ENCODE data around the gene BOK. TPM values are rescaled to one million over a fixed set of nuclear protein-coding genes. Genes with fewer than 3 reads are reported as not detected.

BOK gene
- polyA plus RNA-seq, 1 donor from 2014 or later, result 2.3 TPM

GRCh38 chr2:241550616-241551580 is 7.6 kb upstream of the BOK start:
- Histone ChIP-seq H3F3A (ENCODE audit: insufficient read depth, low read length, poor library complexity, severe bottlenecking) (no peaks in the 10 kb centered on the region), H3K4me3 (ENCODE audit: low read length) (no peak overlapping the region), H3K79me2 (replicated peaks; ENCODE audit: insufficient read depth, low read length) (no peaks in the 10 kb centered on the region), H3K4me2 (ENCODE audit: low read length) (no peak overlapping the region), H3K9me3 (ENCODE audit: low read length) (peaks cover 2% of the 10 kb centered on the region), H3K36me3 (ENCODE audit: insufficient read depth, low read length) (no peaks in the 10 kb centered on the region), H3K9ac (ENCODE audit: low read length) (no peak overlapping the region), H3K9me2 (ENCODE audit: insufficient read depth, low read length) (no peaks in the 10 kb centered on the region), H3K27ac (ENCODE audit: low read length) (no peak overlapping the region), H3K27me3 (ENCODE audit: insufficient read depth, low read depth, low read length) (no peaks in the 10 kb centered on the region), H2AFZ (ENCODE audit: low read depth, low read length) (no peak overlapping the region), H4K20me1 (ENCODE audit: insufficient read depth) (no peaks in the 10 kb centered on the region)
- TF ChIP-seq EZH2 (IDR thresholded peaks at IDR 0.05; ENCODE audit: borderline replicate concordance, insufficient read depth, low read length, poor library complexity, severe bottlenecking) (no peak), EP300 (conservative IDR thresholded peaks at IDR 0.05; ENCODE audit: poor library complexity, severe bottlenecking) (no peak), MXI1 (conservative IDR thresholded peaks at IDR 0.05; ENCODE audit: poor library complexity, severe bottlenecking) (no peak), REST (IDR thresholded peaks at IDR 0.05; ENCODE audit: borderline replicate concordance) (no peak)

DNA sequence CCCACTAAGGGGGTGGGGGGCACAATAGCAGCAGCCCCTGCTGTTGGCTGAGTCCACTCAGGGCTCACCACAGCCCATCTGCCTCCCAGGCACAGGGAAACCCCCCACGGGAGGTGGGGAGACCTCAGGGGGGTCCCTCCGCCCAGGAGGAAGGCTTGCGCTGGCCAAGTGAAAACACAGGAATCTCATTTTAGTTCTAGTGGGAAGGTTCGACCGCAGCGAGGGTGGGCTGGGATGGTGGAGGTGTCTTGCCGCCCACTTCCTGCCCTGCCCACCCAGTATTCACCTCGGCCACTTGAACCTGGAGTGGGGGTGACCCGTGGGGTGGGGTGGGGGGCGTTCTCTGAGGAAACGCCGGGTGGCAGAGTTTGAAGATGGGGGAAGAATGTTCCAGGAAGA is 6.9 kb upstream of the BOK start:
- no peaks in the 10 kb centered on the region for H3K27me3 ChIP-seq (ENCODE audit: insufficient read depth, low read depth, low read length)
- no peaks in the 10 kb centered on the region for H3F3A ChIP-seq (ENCODE audit: insufficient read depth, low read length, poor library complexity, severe bottlenecking)
- H3K79me2 ChIP-seq (replicated peaks; ENCODE audit: insufficient read depth, low read length), result no peaks in the 10 kb centered on the region
- H3K4me3 ChIP-seq (ENCODE audit: low read length), result no peak overlapping the region
- no peaks in the 10 kb centered on the region for H4K20me1 ChIP-seq (ENCODE audit: insufficient read depth)
- no peak for TF ChIP-seq TAF1 (IDR thresholded peaks at IDR 0.05; ENCODE audit: low read depth)
- no peak for TF ChIP-seq MXI1 (conservative IDR thresholded peaks at IDR 0.05; ENCODE audit: poor library complexity, severe bottlenecking)
- no peak for TF ChIP-seq EZH2 (IDR thresholded peaks at IDR 0.05; ENCODE audit: borderline replicate concordance, insufficient read depth, low read length, poor library complexity, severe bottlenecking)
- TF ChIP-seq POLR2AphosphoS5 (IDR thresholded peaks at IDR 0.05), result no peak
- TF ChIP-seq SMC3 (conservative IDR thresholded peaks at IDR 0.05; ENCODE audit: poor library complexity), result no peak
- TF ChIP-seq RAD21 (conservative IDR thresholded peaks at IDR 0.05), result no peak
- TF ChIP-seq REST (IDR thresholded peaks at IDR 0.05; ENCODE audit: borderline replicate concordance), result no peak
- TF ChIP-seq, protein P1, sequence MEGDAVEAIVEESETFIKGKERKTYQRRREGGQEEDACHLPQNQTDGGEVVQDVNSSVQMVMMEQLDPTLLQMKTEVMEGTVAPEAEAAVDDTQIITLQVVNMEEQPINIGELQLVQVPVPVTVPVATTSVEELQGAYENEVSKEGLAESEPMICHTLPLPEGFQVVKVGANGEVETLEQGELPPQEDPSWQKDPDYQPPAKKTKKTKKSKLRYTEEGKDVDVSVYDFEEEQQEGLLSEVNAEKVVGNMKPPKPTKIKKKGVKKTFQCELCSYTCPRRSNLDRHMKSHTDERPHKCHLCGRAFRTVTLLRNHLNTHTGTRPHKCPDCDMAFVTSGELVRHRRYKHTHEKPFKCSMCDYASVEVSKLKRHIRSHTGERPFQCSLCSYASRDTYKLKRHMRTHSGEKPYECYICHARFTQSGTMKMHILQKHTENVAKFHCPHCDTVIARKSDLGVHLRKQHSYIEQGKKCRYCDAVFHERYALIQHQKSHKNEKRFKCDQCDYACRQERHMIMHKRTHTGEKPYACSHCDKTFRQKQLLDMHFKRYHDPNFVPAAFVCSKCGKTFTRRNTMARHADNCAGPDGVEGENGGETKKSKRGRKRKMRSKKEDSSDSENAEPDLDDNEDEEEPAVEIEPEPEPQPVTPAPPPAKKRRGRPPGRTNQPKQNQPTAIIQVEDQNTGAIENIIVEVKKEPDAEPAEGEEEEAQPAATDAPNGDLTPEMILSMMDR (IDR thresholded peaks at IDR 0.05; ENCODE audit: poor library complexity, severe bottlenecking), result no peak
- no peak for TF ChIP-seq EP300 (conservative IDR thresholded peaks at IDR 0.05; ENCODE audit: poor library complexity, severe bottlenecking)
- no peak overlapping the region for H3K27ac ChIP-seq (ENCODE audit: low read length)
- no peaks in the 10 kb centered on the region for H3K9me2 ChIP-seq (ENCODE audit: insufficient read depth, low read length)
- H3K36me3 ChIP-seq (ENCODE audit: insufficient read depth, low read length), result no peaks in the 10 kb centered on the region
- no peak overlapping the region for H2AFZ ChIP-seq (ENCODE audit: low read depth, low read length)
- H3K4me2 ChIP-seq (ENCODE audit: low read length), result no peak overlapping the region
- no peak overlapping the region for H3K9ac ChIP-seq (ENCODE audit: low read length)
- H3K9me3 ChIP-seq (ENCODE audit: low read length), result peaks cover 6% of the 10 kb centered on the region

Measured in neural cell (in vitro differentiated cells).